H9 (cell line): Measurements from ENCODE around the gene LNX2. TPM values are rescaled to one million over a fixed set of nuclear protein-coding genes. Genes with fewer than 3 reads are reported as not detected.

Experiments used
- DNase-seq: peaks from one replicate; pipeline ENCODE4 v3.0.0-alpha.2; 2017
- H2AFZ ChIP-seq: one replicate; pipeline ENCODE4 v1.6.1; 2013; ENCODE audit warnings: mild to moderate bottlenecking, low read length, control low read depth, moderate library complexity
- H2AK5ac ChIP-seq: 2 replicates; pipeline ENCODE4 v1.6.1; 2013; ENCODE audit warnings: low read length, control low read depth, mixed read lengths; ENCODE audit not compliant: insufficient read length
- H2BK120ac ChIP-seq: one replicate; pipeline ENCODE4 v1.6.1; 2013; ENCODE audit warnings: low read depth, mild to moderate bottlenecking, low read length, control low read depth, inconsistent platforms; ENCODE audit not compliant: poor library complexity, severe bottlenecking
- H2BK12ac ChIP-seq: 2 replicates; pipeline ENCODE4 v1.6.1; 2013; ENCODE audit warnings: low read length, control low read depth, mixed read lengths, low read depth; ENCODE audit not compliant: insufficient read length
- H2BK15ac ChIP-seq: 2 replicates; pipeline ENCODE4 v1.6.1; 2013; ENCODE audit warnings: low read depth, low read length, control low read depth
- H2BK20ac ChIP-seq: one replicate; pipeline ENCODE4 v1.6.1; 2013; ENCODE audit warnings: low read depth, mild to moderate bottlenecking, low read length, control low read depth, inconsistent platforms; ENCODE audit not compliant: poor library complexity, severe bottlenecking
- H2BK5ac ChIP-seq: 2 replicates; pipeline ENCODE4 v1.6.1; 2013; ENCODE audit warnings: low read length, control low read depth, mixed read lengths; ENCODE audit not compliant: insufficient read length
- H3K14ac ChIP-seq: 2 replicates; pipeline ENCODE4 v1.6.1; 2013; ENCODE audit warnings: low read length, control low read depth; ENCODE audit not compliant: insufficient read depth
- H3K18ac ChIP-seq: 2 replicates; pipeline ENCODE4 v1.6.1; 2013; ENCODE audit warnings: low read depth, mild to moderate bottlenecking, mixed read lengths, low read length, control low read depth; ENCODE audit not compliant: insufficient read length
- H3K23ac ChIP-seq: 2 replicates; pipeline ENCODE4 v1.6.1; 2013; ENCODE audit warnings: low read length, control low read depth, mixed read lengths, low read depth; ENCODE audit not compliant: insufficient read length
- H3K23me2 ChIP-seq: 2 replicates; pipeline ENCODE4 v1.6.1; 2013; ENCODE audit warnings: low read depth, mild to moderate bottlenecking, mixed read lengths, low read length, control low read depth; ENCODE audit not compliant: insufficient read length, poor library complexity, severe bottlenecking
- H3K27ac ChIP-seq: 2 replicates; pipeline ENCODE4 v1.5.1; 2013; ENCODE audit warnings: low read length, control low read depth, mixed read lengths, low read depth; ENCODE audit not compliant: insufficient read length
- H3K27me3 ChIP-seq: 2 replicates; pipeline ENCODE4 v1.6.1; 2013; ENCODE audit warnings: low read length, control low read depth, inconsistent platforms; ENCODE audit not compliant: insufficient read depth
- H3K4ac ChIP-seq: 2 replicates; pipeline ENCODE4 v1.6.1; 2013; ENCODE audit warnings: low read depth, mild to moderate bottlenecking, control low read depth, inconsistent platforms, low read length, moderate library complexity
- H3K4me1 ChIP-seq: 2 replicates; pipeline ENCODE4 v1.6.1; 2013; ENCODE audit warnings: low read length, control low read depth, inconsistent platforms; ENCODE audit not compliant: insufficient read depth
- H3K4me2 ChIP-seq: 2 replicates; pipeline ENCODE4 v1.6.1; 2013; ENCODE audit warnings: low read length, control low read depth, mixed read lengths; ENCODE audit not compliant: insufficient read length, insufficient read depth
- H3K56ac ChIP-seq: 2 replicates; pipeline ENCODE4 v1.6.1; 2013; ENCODE audit warnings: low read depth, mild to moderate bottlenecking, mixed read lengths, low read length, control low read depth; ENCODE audit not compliant: insufficient read length
- H3K79me1 ChIP-seq: 2 replicates; pipeline ENCODE4 v1.6.1; 2013; ENCODE audit warnings: low read depth, mild to moderate bottlenecking, moderate library complexity, low read length, control low read depth, inconsistent platforms; ENCODE audit not compliant: insufficient read depth, poor library complexity, severe bottlenecking
- H3K79me2 ChIP-seq: 2 replicates; pipeline ENCODE4 v1.6.1; 2013; ENCODE audit warnings: low read length, control low read depth, inconsistent platforms; ENCODE audit not compliant: insufficient read depth
- H3K9ac ChIP-seq: 2 replicates; pipeline ENCODE4 v1.6.1; 2013; ENCODE audit warnings: low read length, control low read depth, mixed read lengths; ENCODE audit not compliant: insufficient read length; ENCODE audit errors: extremely low read depth
- H3K9me3 ChIP-seq: one replicate; pipeline ENCODE4 v1.6.1; 2013; ENCODE audit warnings: low read depth, low read length, inconsistent platforms; ENCODE audit not compliant: control insufficient read depth
- H3T11ph ChIP-seq: one replicate; pipeline ENCODE4 v1.6.1; 2013; ENCODE audit warnings: mild to moderate bottlenecking, low read length, control low read depth, inconsistent platforms
- H4K20me1 ChIP-seq: one replicate; pipeline ENCODE4 v1.6.1; 2013; ENCODE audit not compliant: control insufficient read depth, insufficient read length, insufficient read depth
- H4K5ac ChIP-seq: 2 replicates; pipeline ENCODE4 v1.6.1; 2013; ENCODE audit warnings: low read depth, mild to moderate bottlenecking, mixed read lengths, low read length, control low read depth; ENCODE audit not compliant: insufficient read length
- H4K8ac ChIP-seq: replicated peaks from 2 replicates; pipeline ENCODE4 v1.6.1; 2013; ENCODE audit warnings: low read length, control low read depth, mixed read lengths, low read depth; ENCODE audit not compliant: insufficient read length
- H4K91ac ChIP-seq: 2 replicates; pipeline ENCODE4 v1.6.1; 2013; ENCODE audit warnings: low read depth, mild to moderate bottlenecking, moderate library complexity, mixed read lengths, low read length, control low read depth; ENCODE audit not compliant: insufficient read length
- H3K27ac Mint-ChIP-seq, 3 experiments: 2 replicates in 2 of 3; 3 replicates in 1 of 3; pipeline ENCODE4 v1.8.0; 2020 to 2021; ENCODE audit warnings: mixed read lengths in 3 of 3, mild to moderate bottlenecking in 1 of 3, moderate library complexity in 1 of 3
- H3K27me3 Mint-ChIP-seq: 2 replicates; pipeline ENCODE4 v1.8.0; 2021; ENCODE audit warnings: low read depth, mild to moderate bottlenecking, moderate library complexity, mixed read lengths
- H3K36me3 Mint-ChIP-seq, 3 experiments: 2 replicates in 2 of 3; 3 replicates in 1 of 3; pipeline ENCODE4 v1.8.0; 2020 to 2021; ENCODE audit warnings: low read depth in 3 of 3, mixed read lengths in 3 of 3; ENCODE audit not compliant: insufficient read depth in 1 of 3
- H3K4me1 Mint-ChIP-seq, 2 experiments: 2 replicates each; pipeline ENCODE4 v1.8.0; 2020; ENCODE audit warnings: mixed read lengths in 2 of 2
- H3K4me3 Mint-ChIP-seq, 2 experiments: 2 replicates in 1 of 2; 3 replicates in 1 of 2; pipeline ENCODE4 v1.8.0; 2020 to 2021; ENCODE audit warnings: mild to moderate bottlenecking in 2 of 2, mixed read lengths in 2 of 2, moderate library complexity in 1 of 2
- H3K9me3 Mint-ChIP-seq, 2 experiments: 2 replicates in 1 of 2; 3 replicates in 1 of 2; pipeline ENCODE4 v1.8.0; 2020; ENCODE audit warnings: mild to moderate bottlenecking in 2 of 2, mixed read lengths in 2 of 2, moderate library complexity in 1 of 2
- CTCF ChIP-seq: fragments of 200-600 bp; sonication (generic); conservative IDR thresholded peaks from 3 replicates; pipeline ENCODE4 v1.8.0; 2021; ENCODE audit warnings: antibody characterized with exemption, mild to moderate bottlenecking
- WGBS: extraction: QIAGEN DNeasy Blood & Tissue Kit; methylation state at CpG from one replicate; pipeline ENCODE4 v1.1.7; 2013; ENCODE audit warnings: missing lambda C conversion rate, low lambda C conversion rate, mixed read lengths; ENCODE audit not compliant: insufficient read length; ENCODE audit errors: extremely low coverage; 5-methylcytosine and 5-hydroxymethylcytosine counted together
- total RNA-seq: library from RNA; stranded (reverse); gene quantifications from 2 replicates; pipeline ENCODE4 v1.2.1, GENCODE V29; 2021

The LNX2 gene
- total RNA-seq, 1 experiment from 2014 or later, result 12.4 TPM

GRCh38 chr13:27654059-27654458 lies 33.7 kb upstream of the LNX2 start:
- peaks cover 19 to 21% of the 10 kb centered on the region in 2 experiments for H3K9me3 Mint-ChIP-seq
- Histone ChIP-seq H3K4me2 (no peak overlapping the region), H2AFZ (no peak overlapping the region), H2BK15ac (no peak overlapping the region), H3K79me1 (no peaks in the 10 kb centered on the region), H2BK20ac (no peak overlapping the region), H3K23ac (no peak overlapping the region), H4K91ac (no peak overlapping the region), H3K4me1 (no peaks in the 10 kb centered on the region), H4K5ac (no peak overlapping the region), H3K56ac (no peak overlapping the region), H4K8ac (no peak overlapping the region), H3K23me2 (no peaks in the 10 kb centered on the region), H3K79me2 (no peaks in the 10 kb centered on the region), H3K4ac (no peak overlapping the region), H2BK120ac (no peak overlapping the region), H3K9ac (no peak overlapping the region), H2BK5ac (no peak overlapping the region), H3K9me3 (peaks cover 13% of the 10 kb centered on the region), H4K20me1 (no peaks in the 10 kb centered on the region), H3K27ac (no peak overlapping the region), H2AK5ac (no peak overlapping the region), H3K27me3 (no peaks in the 10 kb centered on the region), H3K18ac (no peak overlapping the region), H2BK12ac (no peak overlapping the region), H3K14ac (no peak overlapping the region), H3T11ph (no peak overlapping the region)
- H3K36me3 Mint-ChIP-seq, result peaks cover 31 to 39% (median 32%) of the 10 kb centered on the region in 3 experiments
- no peak overlapping the region for H3K27ac Mint-ChIP-seq
- DNase-seq, result no peak
- H3K27me3 Mint-ChIP-seq, result no peaks in the 10 kb centered on the region
- no CpG with 5 or more reads among the region's 3 CpGs for WGBS
- H3K4me1 Mint-ChIP-seq, result peaks cover 0 to under 1% of the 10 kb centered on the region in 2 experiments; a peak in 2 of 4 replicates
- TF ChIP-seq CTCF, result no peak
- H3K4me3 Mint-ChIP-seq, result no peak overlapping the region
